ENCODE results near the gene DTD1. TPM values are rescaled to one million over a fixed set of nuclear protein-coding genes. Genes with fewer than 3 reads are reported as not detected.

DTD1 gene
- total RNA-seq, 1 experiment from 2014 or later = 16.6 TPM

DNA sequence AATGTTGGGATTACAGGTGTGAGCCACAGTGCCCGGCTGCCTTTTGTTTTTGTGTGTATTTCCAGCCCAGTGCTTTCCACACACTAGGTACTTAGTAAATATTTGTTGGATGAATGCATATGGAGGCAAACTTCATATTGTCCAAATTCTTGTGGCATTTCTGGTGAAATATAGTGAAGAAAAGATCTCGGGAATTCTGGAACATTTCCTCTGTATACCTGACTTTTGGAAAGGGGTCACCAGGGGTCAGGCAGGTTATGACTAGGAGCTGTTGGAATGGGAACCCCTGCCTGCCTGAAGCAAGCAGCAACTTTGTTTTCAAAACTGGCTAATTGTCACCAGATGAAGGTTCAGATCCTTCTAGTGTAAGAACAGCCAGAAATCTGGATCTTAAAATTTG, 213.7 kb downstream of the DTD1 start:
- DNase-seq (ENCODE audit: low spot score) = no peak
- TF ChIP-seq EZH2 (IDR thresholded peaks at IDR 0.05; ENCODE audit: borderline replicate concordance, low read depth, low read length, poor library complexity, severe bottlenecking) = no peak
- TF ChIP-seq, protein P1, sequence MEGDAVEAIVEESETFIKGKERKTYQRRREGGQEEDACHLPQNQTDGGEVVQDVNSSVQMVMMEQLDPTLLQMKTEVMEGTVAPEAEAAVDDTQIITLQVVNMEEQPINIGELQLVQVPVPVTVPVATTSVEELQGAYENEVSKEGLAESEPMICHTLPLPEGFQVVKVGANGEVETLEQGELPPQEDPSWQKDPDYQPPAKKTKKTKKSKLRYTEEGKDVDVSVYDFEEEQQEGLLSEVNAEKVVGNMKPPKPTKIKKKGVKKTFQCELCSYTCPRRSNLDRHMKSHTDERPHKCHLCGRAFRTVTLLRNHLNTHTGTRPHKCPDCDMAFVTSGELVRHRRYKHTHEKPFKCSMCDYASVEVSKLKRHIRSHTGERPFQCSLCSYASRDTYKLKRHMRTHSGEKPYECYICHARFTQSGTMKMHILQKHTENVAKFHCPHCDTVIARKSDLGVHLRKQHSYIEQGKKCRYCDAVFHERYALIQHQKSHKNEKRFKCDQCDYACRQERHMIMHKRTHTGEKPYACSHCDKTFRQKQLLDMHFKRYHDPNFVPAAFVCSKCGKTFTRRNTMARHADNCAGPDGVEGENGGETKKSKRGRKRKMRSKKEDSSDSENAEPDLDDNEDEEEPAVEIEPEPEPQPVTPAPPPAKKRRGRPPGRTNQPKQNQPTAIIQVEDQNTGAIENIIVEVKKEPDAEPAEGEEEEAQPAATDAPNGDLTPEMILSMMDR (conservative IDR thresholded peaks at IDR 0.05; ENCODE audit: low read depth, low read length) = no peak
- no peaks in the 10 kb centered on the region for H3K9me3 ChIP-seq (ENCODE audit: low read depth, low read length, poor library complexity, severe bottlenecking)
- BruUV-seq (replicated peaks) = no TSS peak
- H3K27ac ChIP-seq (ENCODE audit: low read depth, low read length, poor library complexity, severe bottlenecking) = no peak overlapping the region
- H3K27me3 ChIP-seq (replicated peaks; ENCODE audit: insufficient read depth, low read depth, low read length, poor library complexity) = peaks cover 9% of the 10 kb centered on the region
- no peaks in the 10 kb centered on the region for H3K36me3 ChIP-seq (ENCODE audit: insufficient read depth, low read length, poor library complexity, severe bottlenecking)
- POLR2A ChIA-PET (ENCODE audit: low non-redundant PET) = no interaction called here
- intact Hi-C loops (cut with micrococcal nuclease; ENCODE audit: unreplicated experiment) = no loop called here
- CTCF ChIA-PET = no interaction called here
- no peaks in the 10 kb centered on the region for H3K4me1 ChIP-seq (ENCODE audit: insufficient read depth, low read length, poor library complexity, severe bottlenecking)
- no peak overlapping the region for H3K4me3 ChIP-seq (ENCODE audit: low read depth, low read length, poor library complexity, severe bottlenecking)

DNA sequence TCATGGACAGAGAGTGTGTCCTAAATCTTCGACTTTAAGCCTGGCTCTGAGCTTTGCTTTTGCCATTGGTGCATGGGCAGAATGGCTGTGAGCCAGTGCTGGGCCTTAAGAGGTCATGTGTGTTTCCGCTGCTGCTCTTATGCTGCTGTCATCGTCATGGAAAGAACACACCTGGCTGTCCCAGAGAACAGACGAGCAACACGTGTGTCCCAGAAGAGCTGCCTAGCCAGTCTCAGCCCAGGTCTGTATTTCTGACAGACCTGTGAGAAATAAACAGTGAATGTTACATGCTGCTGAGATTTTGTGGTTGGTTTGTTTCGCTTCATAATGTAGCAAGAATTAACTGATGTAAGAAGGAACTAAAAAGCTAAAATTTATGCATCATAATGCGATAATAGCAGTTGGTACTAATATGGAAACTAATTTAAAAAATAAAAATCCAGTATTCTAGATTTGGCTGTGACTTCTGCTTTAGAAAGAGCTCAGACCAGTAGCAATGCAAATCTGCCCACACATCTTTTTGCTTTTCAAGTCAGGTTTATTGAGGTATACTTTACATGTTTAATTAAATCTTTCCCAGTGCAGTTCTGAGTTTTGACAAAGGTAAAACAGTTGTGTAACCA, 214.3 kb downstream of the DTD1 start:
- TF ChIP-seq, protein P1 (conservative IDR thresholded peaks at IDR 0.05; ENCODE audit: low read depth, low read length) = no peak
- no peak for TF ChIP-seq EZH2 (IDR thresholded peaks at IDR 0.05; ENCODE audit: borderline replicate concordance, low read depth, low read length, poor library complexity, severe bottlenecking)
- CTCF ChIA-PET = no interaction called here
- Histone ChIP-seq H3K27ac (ENCODE audit: low read depth, low read length, poor library complexity, severe bottlenecking) (no peak overlapping the region), H3K36me3 (ENCODE audit: insufficient read depth, low read length, poor library complexity, severe bottlenecking) (no peaks in the 10 kb centered on the region), H3K27me3 (replicated peaks; ENCODE audit: insufficient read depth, low read depth, low read length, poor library complexity) (peaks cover 9% of the 10 kb centered on the region), H3K4me3 (ENCODE audit: low read depth, low read length, poor library complexity, severe bottlenecking) (no peak overlapping the region), H3K4me1 (ENCODE audit: insufficient read depth, low read length, poor library complexity, severe bottlenecking) (no peaks in the 10 kb centered on the region), H3K9me3 (ENCODE audit: low read depth, low read length, poor library complexity, severe bottlenecking) (no peaks in the 10 kb centered on the region)
- no peak for DNase-seq (ENCODE audit: low spot score)
- intact Hi-C loops (cut with micrococcal nuclease; ENCODE audit: unreplicated experiment) = no loop called here
- POLR2A ChIA-PET (ENCODE audit: low non-redundant PET) = no interaction called here
- BruUV-seq (replicated peaks) = no TSS peak

DNA sequence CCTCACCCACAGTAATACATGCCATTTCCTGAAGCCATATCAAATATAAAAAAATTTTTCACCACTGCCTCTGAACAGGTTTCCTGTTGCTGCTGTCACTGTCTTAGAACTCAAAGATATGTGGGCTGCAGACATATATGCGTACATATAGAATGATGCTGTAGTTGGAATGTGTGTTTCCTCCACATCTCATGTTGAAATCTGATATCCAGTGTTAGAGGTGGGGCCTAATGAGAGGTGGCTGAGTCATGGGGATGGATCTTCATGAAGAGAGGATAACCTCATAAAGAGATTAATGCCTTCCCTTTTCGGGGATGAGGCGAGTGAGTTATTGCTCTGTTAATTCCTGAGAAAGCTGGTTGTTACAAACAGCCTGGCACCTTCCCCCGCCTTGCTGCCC, 218.0 kb downstream of the DTD1 start:
- H3K36me3 ChIP-seq (ENCODE audit: insufficient read depth, low read length, poor library complexity, severe bottlenecking) = no peaks in the 10 kb centered on the region
- no peaks in the 10 kb centered on the region for H3K4me1 ChIP-seq (ENCODE audit: insufficient read depth, low read length, poor library complexity, severe bottlenecking)
- ChIA-PET POLR2A (ENCODE audit: low non-redundant PET) (no interaction called here), CTCF (no interaction called here)
- H3K27ac ChIP-seq (ENCODE audit: low read depth, low read length, poor library complexity, severe bottlenecking) = no peak overlapping the region
- peak; percentile 46 for DNase-seq (ENCODE audit: low spot score)
- intact Hi-C loops (cut with micrococcal nuclease; ENCODE audit: unreplicated experiment) = no loop called here
- no peak overlapping the region for H3K4me3 ChIP-seq (ENCODE audit: low read depth, low read length, poor library complexity, severe bottlenecking)
- BruUV-seq (replicated peaks) = no TSS peak
- TF ChIP-seq, protein P1 (conservative IDR thresholded peaks at IDR 0.05; ENCODE audit: low read depth, low read length) = no peak
- no peak for TF ChIP-seq EZH2 (IDR thresholded peaks at IDR 0.05; ENCODE audit: borderline replicate concordance, low read depth, low read length, poor library complexity, severe bottlenecking)
- H3K9me3 ChIP-seq (ENCODE audit: low read depth, low read length, poor library complexity, severe bottlenecking) = no peaks in the 10 kb centered on the region
- peaks cover 9% of the 10 kb centered on the region for H3K27me3 ChIP-seq (replicated peaks; ENCODE audit: insufficient read depth, low read depth, low read length, poor library complexity)

All from A673 (cell line).